Stimulated activated CD4-positive, alpha-beta T cell treated with anti-CD3 and anti-CD28 coated beads, Interleukin-12 subunit alpha, Interleukin-12 subunit beta, amount 100 ng/mL, for 24 hours (primary cell): Measurements from ENCODE around the gene KRTAP4-1.
"Not testable (repeated sequence)": the region's sequence is repeated elsewhere in the genome, so short reads cannot be mapped to it uniquely, and the experiment has no call there.

Source experiments
- DNase-seq, 2 experiments: peaks; one replicate each; pipeline ENCODE4 v3.0.0-alpha.2; 2020; ENCODE audit warnings: low read depth in 2 of 2

KRTAP4-1 gene

DNA sequence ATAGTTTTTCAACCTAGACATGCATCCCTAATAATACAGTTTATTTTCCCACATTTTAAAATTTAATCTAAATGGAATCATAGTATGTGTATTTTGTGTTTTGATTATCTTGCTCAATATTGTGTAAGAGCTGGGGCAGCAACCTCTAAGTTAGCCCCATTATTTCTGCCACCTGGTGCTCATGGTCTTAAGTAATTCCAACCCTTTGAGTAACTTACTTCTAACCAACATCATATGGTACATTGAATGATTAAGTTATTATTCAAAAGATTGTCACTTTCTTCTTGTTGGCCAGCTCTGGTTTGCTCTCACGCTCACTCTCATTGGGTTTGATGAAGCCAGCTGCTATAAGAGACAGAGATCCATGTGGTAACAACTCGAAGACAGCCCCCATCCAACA lies 12.8 kb downstream of the KRTAP4-1 start:
- no peak for DNase-seq

DNA sequence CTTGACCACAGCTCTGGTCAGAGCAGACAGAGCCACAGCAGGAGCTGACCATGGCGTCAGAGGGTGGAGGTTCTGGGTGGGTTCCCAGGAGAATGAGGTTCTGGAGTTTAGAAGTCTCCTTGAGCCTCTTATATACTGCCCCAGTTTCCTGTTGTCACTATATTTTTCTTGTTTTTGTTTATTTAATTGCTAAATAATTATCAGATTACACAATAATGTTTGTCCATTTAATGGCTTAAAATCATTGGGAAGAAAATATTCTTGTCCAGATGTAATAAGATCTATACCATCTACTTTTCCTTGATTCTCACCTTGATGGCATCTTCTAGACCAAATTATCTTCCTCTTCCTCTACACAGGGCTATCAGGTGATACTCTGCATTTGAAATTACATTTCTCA lies 16.6 kb downstream of the KRTAP4-1 start, which contains the start of gene KRTAP4-3:
KRTAP4-3 (minus strand) TSS at position 101 of the 400 bp plus-strand sequence; CDS start at position 52, 49 bp downstream.
- no peak for DNase-seq

GRCh38 chr17:41167561-41167960 lies 17.1 kb downstream of the KRTAP4-1 start:
- DNase-seq: no peak

DNA sequence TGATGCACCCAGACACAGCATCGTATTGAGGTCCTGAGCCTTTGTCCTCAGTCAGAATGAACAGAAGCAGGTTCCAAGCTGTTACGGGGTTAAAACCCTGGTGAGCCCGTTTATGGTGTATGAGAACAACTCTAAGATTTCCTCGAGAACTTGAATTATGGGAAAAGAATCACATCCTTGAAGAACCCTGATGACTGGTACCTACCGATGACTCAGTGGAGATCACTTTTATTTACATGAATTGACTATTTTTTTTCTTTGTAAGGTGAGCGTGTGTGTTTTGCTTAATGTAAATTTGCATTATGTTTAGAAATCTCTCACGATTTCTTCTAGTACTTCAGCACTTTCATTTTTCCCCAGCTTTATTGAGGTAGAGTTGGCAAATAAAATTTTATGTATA lies 20.9 kb downstream of the KRTAP4-1 start:
- no peak for DNase-seq

- no peak for DNase-seq
These were observed 24.1 kb downstream of the KRTAP4-1 start, which contains the start of gene KRTAP4-4 for GRCh38 chr17:41160648-41161047. Gene KRTAP4-4, minus strand, starts transcription at chr17:41160748. Its CDS starts 57 bp downstream, at chr17:41160691.

DNA sequence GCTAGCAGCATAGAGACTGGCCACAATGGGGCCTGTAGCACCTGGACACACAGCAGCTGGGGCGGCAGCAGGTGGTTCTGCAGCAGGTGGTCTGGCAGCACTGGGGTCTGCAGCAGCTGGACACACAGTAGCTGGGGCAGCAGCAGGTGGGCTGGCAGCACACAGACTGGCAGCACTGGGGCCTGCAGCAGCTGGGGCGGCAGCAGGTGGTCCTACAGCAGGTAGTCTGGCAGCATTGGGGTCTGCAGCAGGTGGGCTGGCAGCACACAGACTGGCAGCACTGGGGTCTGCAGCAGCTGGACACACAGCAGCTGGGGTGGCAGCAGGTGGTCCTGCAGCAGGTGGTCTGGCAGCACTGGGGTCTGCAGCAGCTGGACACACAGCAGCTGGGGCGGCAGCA lies 24.5 kb downstream of the KRTAP4-1 start:
- DNase-seq: not testable (repeated sequence)

DNA sequence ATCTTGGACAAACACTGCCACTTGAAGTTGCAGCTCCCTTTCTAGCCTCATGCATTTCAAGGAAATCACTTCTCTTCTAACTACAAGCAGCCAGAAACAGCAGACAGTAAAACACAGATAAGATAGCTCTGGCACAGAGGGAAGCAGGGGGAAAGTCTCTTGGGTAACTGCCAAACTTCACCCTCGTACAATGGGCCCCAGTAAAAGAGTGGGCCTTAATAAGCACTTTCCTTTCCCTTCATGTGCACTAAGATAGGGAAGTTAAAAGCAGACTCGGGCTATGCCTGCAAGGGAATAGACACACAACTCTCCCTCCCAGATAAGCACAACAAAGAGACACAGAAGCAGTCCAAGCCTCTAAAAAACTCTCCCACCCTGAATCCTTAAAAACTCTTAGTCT lies 30.9 kb downstream of the KRTAP4-1 start:
- DNase-seq: no peak

GRCh38 chr17:41151525-41151924 lies 33.2 kb downstream of the KRTAP4-1 start:
- DNase-seq: no peak

- DNase-seq: no peak
These were observed 34.7 kb downstream of the KRTAP4-1 start for GRCh38 chr17:41150026-41150425.

DNA sequence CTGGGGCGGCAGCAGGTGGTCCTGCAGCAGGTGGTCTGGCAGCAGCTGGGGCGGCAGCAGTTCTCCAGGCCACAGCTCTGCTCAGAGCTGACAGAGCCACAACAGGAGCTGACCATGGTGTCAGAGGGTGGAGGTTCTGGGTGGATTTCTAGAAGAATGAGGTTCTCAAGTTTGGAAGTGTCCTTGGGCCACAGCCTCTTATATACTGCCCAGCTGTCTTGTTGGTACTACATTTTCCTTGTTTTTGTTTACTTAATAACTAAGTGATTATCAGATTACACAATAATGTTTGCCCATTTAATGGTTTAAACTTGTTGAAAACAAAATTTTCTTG lies 35.1 kb downstream of the KRTAP4-1 start, which contains the start of gene KRTAP4-5:
KRTAP4-5 (minus strand) TSS at position 174 of the 334 bp plus-strand sequence; CDS start at position 116, 58 bp downstream.
- no peak for DNase-seq

- not testable (repeated sequence) for DNase-seq
These were observed 35.6 kb downstream of the KRTAP4-1 start for GRCh38 chr17:41148971-41149651.

DNA sequence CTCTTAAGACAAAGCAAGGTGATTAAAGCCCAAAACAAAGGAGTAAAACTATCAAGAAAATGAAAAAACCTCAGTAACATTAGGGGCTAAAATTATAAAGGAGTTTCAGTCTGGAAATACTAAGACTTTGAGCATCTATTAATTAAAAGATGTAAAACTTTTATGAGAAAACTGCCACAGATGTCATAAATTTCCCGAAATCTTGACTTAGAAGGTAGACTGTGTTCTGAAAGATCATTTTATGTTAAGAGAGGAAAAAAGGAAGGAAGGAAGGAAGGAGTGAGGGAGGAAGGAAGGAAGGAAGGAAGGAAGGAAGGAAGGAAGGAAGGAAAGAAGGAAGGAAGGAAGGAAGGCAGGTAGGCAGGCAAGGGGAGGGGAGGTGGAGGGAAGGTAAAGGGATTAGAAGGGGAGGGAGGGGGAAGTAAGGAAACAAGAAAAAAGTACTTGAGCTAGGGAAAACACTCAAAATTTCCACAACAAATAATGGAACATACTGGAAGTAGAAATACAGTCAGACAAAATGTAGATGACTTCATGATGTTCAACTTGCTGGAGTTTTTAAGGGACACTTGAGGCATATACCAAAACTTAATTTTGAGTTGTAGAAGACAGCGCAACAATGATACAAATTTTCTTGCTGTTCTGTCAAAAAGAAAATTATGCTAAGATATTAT lies 37.0 kb downstream of the KRTAP4-1 start:
- no peak for DNase-seq

GRCh38 chr17:41145261-41145660 lies 39.5 kb downstream of the KRTAP4-1 start:
- DNase-seq: no peak

GRCh38 chr17:41144846-41145245 lies 39.9 kb downstream of the KRTAP4-1 start:
- DNase-seq: no peak

DNA sequence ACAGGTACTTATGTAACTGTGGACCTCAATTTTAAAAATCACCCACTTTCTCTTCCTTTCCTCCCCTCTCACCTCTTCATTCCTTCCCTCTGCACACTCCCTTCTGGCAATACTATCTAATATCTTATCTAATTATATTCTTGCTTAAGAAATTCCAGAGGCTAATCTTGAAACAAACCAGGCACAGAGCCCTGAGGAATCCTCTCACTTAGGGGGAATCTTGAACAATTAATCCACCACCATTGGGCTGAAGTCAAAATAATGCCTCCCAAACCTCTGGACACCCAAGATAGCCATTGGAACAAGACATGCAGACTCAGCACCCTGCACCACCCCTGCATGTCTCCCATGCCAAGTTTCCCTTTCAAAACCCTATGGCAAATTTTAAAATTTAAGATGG lies 43.4 kb downstream of the KRTAP4-1 start:
- no peak for DNase-seq

DNA sequence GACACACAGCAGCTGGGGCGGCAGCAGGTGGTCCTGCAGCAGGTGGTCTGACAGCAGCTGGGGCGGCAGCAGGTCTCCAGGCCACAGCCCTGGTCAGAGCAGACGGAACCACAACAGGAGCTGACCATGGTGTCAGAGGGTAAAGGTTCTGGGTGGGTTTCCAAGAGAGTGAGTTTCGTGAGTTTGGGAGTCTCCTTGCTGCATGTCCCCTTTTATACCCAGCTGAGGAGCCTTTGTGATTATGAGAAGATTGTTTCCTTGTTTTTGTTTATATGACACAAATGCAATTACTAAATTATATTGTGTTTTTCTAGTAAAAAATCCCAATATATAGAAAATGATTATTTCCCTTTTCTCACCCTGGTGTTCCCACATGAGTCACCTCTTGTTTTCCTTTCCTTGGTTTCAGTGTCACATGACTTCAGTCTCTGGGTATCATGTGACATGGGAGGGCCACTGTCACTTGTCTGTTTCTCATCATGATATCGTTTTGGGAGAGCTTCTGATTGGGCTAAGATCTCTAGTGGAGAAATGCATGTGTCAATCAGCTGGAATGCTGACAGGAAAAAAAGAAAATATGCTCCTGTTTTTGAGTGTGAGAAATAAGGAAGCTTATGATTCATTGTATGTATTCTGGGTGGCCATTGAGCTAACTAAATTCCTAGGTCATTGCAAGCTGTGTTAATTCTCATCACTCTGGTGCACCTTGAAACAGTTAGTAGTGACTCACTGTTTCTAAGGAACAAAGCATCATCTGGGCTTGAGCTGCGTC lies 44.2 kb downstream of the KRTAP4-1 start, which contains the start of gene KRTAP4-6:
KRTAP4-6 (minus strand) TSS at position 185 of the 772 bp plus-strand sequence; CDS start at position 128, 57 bp downstream.
- no peak for DNase-seq

GRCh38 chr17:41139865-41140264 lies 44.8 kb downstream of the KRTAP4-1 start:
- DNase-seq: not testable (repeated sequence)
